ENCODE results near the gene ELK3. TPM values are rescaled to one million over a fixed set of nuclear protein-coding genes. Genes with fewer than 3 reads are reported as not detected.

ELK3 gene
- total and polyA plus RNA-seq, 2 experiments from 2014 or later = 5.5 to 8.3 TPM

DNA sequence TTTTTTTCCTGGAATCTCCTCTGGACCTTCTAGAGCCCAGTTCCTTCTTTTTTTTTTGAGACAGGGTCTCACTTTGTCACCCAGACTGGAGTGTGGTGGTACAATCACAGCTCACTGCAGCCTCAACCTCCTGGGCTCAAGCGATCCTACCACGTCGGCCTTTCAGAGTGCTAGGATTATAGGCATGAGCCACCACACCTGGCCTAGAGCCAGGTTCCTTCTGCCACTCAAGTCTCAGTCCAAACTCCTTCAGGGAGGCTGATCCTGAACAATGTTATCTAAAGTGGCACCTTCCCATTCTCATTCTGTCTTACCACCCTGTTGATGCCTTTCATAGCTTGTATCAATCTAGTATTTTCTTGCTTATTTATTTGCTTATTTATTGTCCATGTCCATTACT, 22.3 kb upstream of the ELK3 start:
- Histone ChIP-seq H3K36me3 (ENCODE audit: insufficient read depth) (0 out of 2 replicates have a peak, but pooled peaks cover 5% of the 10 kb centered on the region), H2AFZ (no peak overlapping the region), H3K27ac (ENCODE audit: low read depth) (no peak overlapping the region), H3K9me2 (ENCODE audit: insufficient read depth) (no peaks in the 10 kb centered on the region; the same call in 1 of the 2 replicates), H4K20me1 (replicated peaks; ENCODE audit: insufficient read depth) (no peaks in the 10 kb centered on the region), H3K27me3 (ENCODE audit: insufficient read depth) (no peaks in the 10 kb centered on the region), H3K4me2 (no peak overlapping the region), H3F3A (replicated peaks; ENCODE audit: low read depth) (no peaks in the 10 kb centered on the region), H3K4me3 (no peak overlapping the region), H3K79me2 (replicated peaks; ENCODE audit: insufficient read depth) (no peaks in the 10 kb centered on the region), H3K4me1 (ENCODE audit: insufficient read depth) (no peaks in the 10 kb centered on the region)
- peaks cover 3% of the 10 kb centered on the region; the same call in 1 of the 3 replicates for H3K36me3 Mint-ChIP-seq (ENCODE audit: low read depth)
- TF ChIP-seq EZH2 (IDR thresholded peaks at IDR 0.05; ENCODE audit: low read depth, unreplicated experiment) (no peak), ZNF331 (CRISPR knock-in tag; IDR thresholded peaks at IDR 0.05; ENCODE audit: low read depth) (no peak), NANOG (IDR thresholded peaks at IDR 0.05; ENCODE audit: borderline replicate concordance) (no peak), REST (IDR thresholded peaks at IDR 0.05; ENCODE audit: unreplicated experiment) (no peak), JUNB (IDR thresholded peaks at IDR 0.05; ENCODE audit: unreplicated experiment) (no peak), ZNF114 (CRISPR knock-in tag; IDR thresholded peaks at IDR 0.05) (no peak), ETS1 (IDR thresholded peaks at IDR 0.05) (no peak), POLR2AphosphoS5 (IDR thresholded peaks at IDR 0.05; ENCODE audit: low read depth) (no peak), CTCF (conservative IDR thresholded peaks at IDR 0.05; ENCODE audit: low read depth in 2 of 2) (no peak), ZNF462 (CRISPR knock-in tag; IDR thresholded peaks at IDR 0.05) (no peak), CREB1 (CRISPR knock-in tag; IDR thresholded peaks at IDR 0.05; ENCODE audit: low read depth) (no peak)
- DNase-seq (ENCODE audit: low spot score) (no peak), ATAC-seq (no peak)
- peaks cover 11% of the 10 kb centered on the region; the same call in 2 of the 3 replicates for H3K9me3 Mint-ChIP-seq
- no peaks in the 10 kb centered on the region for H3K4me1 Mint-ChIP-seq
- no peak overlapping the region for H3K27ac Mint-ChIP-seq
- H3K4me3 Mint-ChIP-seq = no peak overlapping the region
- no peaks in the 10 kb centered on the region for H3K27me3 Mint-ChIP-seq (ENCODE audit: insufficient read depth, low read depth, poor library complexity)

Measured in GM23338 (cell line).